K562 (cell line): Measurements from ENCODE around the gene PSG7. TPM values are rescaled to one million over a fixed set of nuclear protein-coding genes. Genes with fewer than 3 reads are reported as not detected.

ENCODE experiments used
- ATAC-seq: fragments of 200-7000 bp; cut with Tn5 transposase; 3 replicates; pipeline ENCODE4 v1.9.1; 2020; ENCODE audit warnings: moderate library complexity
- BruUV-seq: library from RNA; stranded (reverse); fragments of 400-500 nt; replicated peaks from 2 replicates; lab custom pipeline; 2021; lab: Mats Ljungman, UMichigan
- CTCF ChIA-PET: fragments of 300-600 bp; formaldehyde crosslinking; extraction: SDS; loops from one replicate; lab custom pipeline; 2021; ENCODE audit warnings: low intra/inter-chr PET ratio; lab: Yijun Ruan, JAX
- POLR2A ChIA-PET: fragments of 300-600, 350-650 bp; sonication (Branson Sonifier 250); formaldehyde crosslinking; extraction: SDS; loops from one replicate; lab custom pipeline; 2021; ENCODE audit warnings: antibody characterized with exemption, inconsistent platforms; lab: Yijun Ruan, JAX
- DNase-seq, 4 experiments: peaks; one replicate each; pipeline versions ENCODE4 v3.0.0 to v3.0.0-alpha.2; 2011 to 2018; ENCODE audit warnings: low spot score in 3 of 4, mixed read lengths in 3 of 4; ENCODE audit errors: extremely low read depth in 1 of 4
- FAIRE-seq: peaks from 2 replicates; lab custom pipeline; 2011; peaks lifted over from hg19 to GRCh38; lab: Jason Lieb, UNC
- H2AFZ ChIP-seq: 2 replicates; pipeline ENCODE4 v1.6.0; 2011; ENCODE audit warnings: low read depth, low read length, control low read depth, inconsistent platforms
- H3K27ac ChIP-seq: fragments of 200-600 bp; 3 replicates; pipeline ENCODE4 v1.8.0; 2011; ENCODE audit warnings: low read depth, mild to moderate bottlenecking, control low read depth, inconsistent platforms, low read length, moderate library complexity, mixed read lengths; ENCODE audit errors: extremely low read depth
- H3K27me3 ChIP-seq, 2 experiments: fragments of 300-600 bp in 1 of 2; 2 replicates in 1 of 2; 3 replicates in 1 of 2; pipeline versions ENCODE4 v1.6.0 to v1.8.0; 2011; ENCODE audit warnings: inconsistent platforms in 2 of 2, low read length in 2 of 2, mild to moderate bottlenecking in 1 of 2, mixed read lengths in 1 of 2, moderate library complexity in 1 of 2; ENCODE audit not compliant: control insufficient read depth in 2 of 2, insufficient read depth in 2 of 2
- H3K36me3 ChIP-seq: fragments of 300-600 bp; 3 replicates; pipeline ENCODE4 v1.8.0; 2011; ENCODE audit warnings: mild to moderate bottlenecking, low read length, inconsistent platforms; ENCODE audit not compliant: control insufficient read depth, insufficient read depth
- H3K4me1 ChIP-seq, 2 experiments: fragments of 200-600 bp in 1 of 2; replicated peaks in 1 of 2; 2 replicates in 1 of 2; 3 replicates in 1 of 2; pipeline versions ENCODE4 v1.5.1 to v1.8.0; 2011; ENCODE audit warnings: inconsistent platforms in 2 of 2, low read length in 2 of 2, mild to moderate bottlenecking in 1 of 2, mixed read lengths in 1 of 2, moderate library complexity in 1 of 2; ENCODE audit not compliant: control insufficient read depth in 2 of 2, insufficient read depth in 2 of 2
- H3K4me2 ChIP-seq: 2 replicates; pipeline ENCODE4 v1.6.1; 2011; ENCODE audit warnings: low read length, control low read depth, inconsistent platforms, mixed read lengths; ENCODE audit not compliant: insufficient read depth
- H3K4me3 ChIP-seq: fragments of 200-600 bp; sonication (generic), shearing (Covaris generic); 2 replicates; pipeline ENCODE4 v1.5.1; 2016; ENCODE audit warnings: control low read depth, inconsistent platforms
- H3K79me2 ChIP-seq: fragments of 200-600 bp; 3 replicates; pipeline ENCODE4 v1.8.0; 2011; ENCODE audit warnings: low read length, inconsistent platforms; ENCODE audit not compliant: control insufficient read depth, insufficient read depth
- H3K9ac ChIP-seq, 2 experiments: 2 replicates each; pipeline versions ENCODE4 v1.6.0 to v1.6.1; 2011; ENCODE audit warnings: low read depth in 2 of 2, low read length in 2 of 2, control low read depth in 1 of 2, inconsistent platforms in 1 of 2, mild to moderate bottlenecking in 1 of 2, mixed read lengths in 1 of 2; ENCODE audit not compliant: insufficient read depth in 1 of 2
- H3K9me1 ChIP-seq: one replicate; pipeline ENCODE4 v1.6.0; 2011; ENCODE audit warnings: inconsistent platforms, mild to moderate bottlenecking, low read length, moderate library complexity; ENCODE audit not compliant: control insufficient read depth, insufficient read depth
- H3K9me3 ChIP-seq: replicated peaks from 2 replicates; pipeline ENCODE4 v1.5.1; 2011; ENCODE audit warnings: low read depth, low read length, inconsistent platforms; ENCODE audit not compliant: control insufficient read depth, insufficient read depth
- H4K20me1 ChIP-seq: replicated peaks from 2 replicates; pipeline ENCODE4 v1.6.1; 2011; ENCODE audit warnings: low read length, inconsistent platforms, mixed read lengths; ENCODE audit not compliant: control insufficient read depth, insufficient read depth
- ASH1L ChIP-seq: fragments of 450-650 bp; IDR thresholded peaks from 2 replicates; pipeline ENCODE4 v1.6.1; 2018; ENCODE audit warnings: borderline replicate concordance, mild to moderate bottlenecking, low read depth; ENCODE audit not compliant: partially characterized antibody
- CAMTA2 ChIP-seq: fragments of 250-450 bp; sonication (Bioruptor Pico); conservative IDR thresholded peaks from 2 replicates; pipeline ENCODE4 v1.5.1; 2022
- ELK3 ChIP-seq: fragments of 450-650 bp; formaldehyde crosslinking; IDR thresholded peaks from 2 replicates; pipeline ENCODE4 v1.4.0; 2020; ENCODE audit warnings: mild to moderate bottlenecking
- ETV5 ChIP-seq: sonication (generic); formaldehyde crosslinking; IDR thresholded peaks from 2 replicates; pipeline ENCODE4 v1.4.0; 2020; ENCODE audit warnings: low read depth, mild to moderate bottlenecking, missing genetic modification reagents
- GMEB1 ChIP-seq: fragments of 250-450 bp; sonication (Bioruptor Pico); IDR thresholded peaks from 2 replicates; pipeline ENCODE4 v1.4.0; 2020; ENCODE audit warnings: mild to moderate bottlenecking
- MEF2D ChIP-seq: conservative IDR thresholded peaks from 2 replicates; pipeline ENCODE4 v1.6.1; 2016; ENCODE audit warnings: low read depth, missing genetic modification characterization, missing compliant biosample characterization
- MNT ChIP-seq, 2 experiments: fragments of 450-650 bp; conservative IDR thresholded peaks; 2 replicates each; pipeline ENCODE4 v1.6.1; 2017; ENCODE audit warnings: mild to moderate bottlenecking in 2 of 2, moderate library complexity in 2 of 2
- NR3C1 ChIP-seq: sonication (generic); formaldehyde crosslinking; IDR thresholded peaks from 2 replicates; pipeline ENCODE4 v1.8.1; 2022; ENCODE audit warnings: missing genetic modification reagents
- NRF1 ChIP-seq, 2 experiments: fragments of 450-650 bp; IDR thresholded peaks in 1 of 2; conservative IDR thresholded peaks in 1 of 2; 2 replicates each; pipeline ENCODE4 v1.6.1; 2014; ENCODE audit warnings: mild to moderate bottlenecking in 2 of 2
- POLR2H ChIP-seq: IDR thresholded peaks from 2 replicates; pipeline ENCODE4 v1.6.1; 2016; ENCODE audit warnings: missing genetic modification characterization, low read depth, mild to moderate bottlenecking, control low read depth, missing compliant biosample characterization, moderate library complexity
- PPARD ChIP-seq: fragments of 250-450 bp; sonication (Bioruptor Pico); IDR thresholded peaks from 2 replicates; pipeline ENCODE4 v1.8.0; 2022; ENCODE audit warnings: inconsistent platforms, mild to moderate bottlenecking, moderate library complexity
- SIRT6 ChIP-seq: IDR thresholded peaks from one replicate; pipeline ENCODE4 v1.6.1; 2012; ENCODE audit warnings: low read depth, mild to moderate bottlenecking, control low read depth, inconsistent platforms, low read length, moderate library complexity
- SMARCC2 ChIP-seq: fragments of 450-650 bp; IDR thresholded peaks from 2 replicates; pipeline ENCODE4 v1.6.1; 2017; ENCODE audit warnings: antibody characterized with exemption, moderate library complexity, mild to moderate bottlenecking, low read depth
- ZFP1 ChIP-seq: fragments of 450-650 bp; formaldehyde crosslinking; IDR thresholded peaks from 2 replicates; pipeline ENCODE4 v1.4.0; 2020; ENCODE audit warnings: mild to moderate bottlenecking, mixed read lengths
- ZKSCAN1 ChIP-seq: fragments of 150-350 bp; IDR thresholded peaks from 2 replicates; pipeline ENCODE4 v1.6.1; 2016; ENCODE audit warnings: low read depth, low read length
- ZNF280B ChIP-seq: fragments of 250-450 bp; sonication (Bioruptor Pico); IDR thresholded peaks from 2 replicates; pipeline ENCODE4 v1.5.1; 2021; ENCODE audit warnings: mild to moderate bottlenecking
- ZNF354B ChIP-seq: fragments of 250-450 bp; sonication (Bioruptor Pico); IDR thresholded peaks from 2 replicates; pipeline ENCODE4 v1.4.0; 2020
- WGBS: fragments of 100-300 bp; shearing (Covaris generic); methylation state at CpG from one replicate; pipeline ENCODE4 v1.1.6; 2016; ENCODE audit warnings: low coverage, mixed read lengths; ENCODE audit not compliant: insufficient coverage; ENCODE audit errors: missing lambda C conversion rate; 5-methylcytosine and 5-hydroxymethylcytosine counted together
- in situ Hi-C: fragments of 300-500 bp; cut with MboI; formaldehyde crosslinking; loops from 4 replicates; pipeline ENCODE4 v1.15.0; 2018; ENCODE audit warnings: inconsistent platforms, mixed read lengths
- intact Hi-C: fragments of 100-400 bp; cut with micrococcal nuclease; formaldehyde crosslinking; loops from 2 replicates; pipeline ENCODE4 v1.14.2; 2022
- polyA plus RNA-seq, 8 experiments: library from polyadenylated mRNA; depleted of rRNA in 4 of 8; stranded (reverse) in 5 of 8; unstranded in 3 of 8; fragments of >200 nt; fragmentation: Nextera tagmentation in 2 of 8; fragmentation: Illumina TruSeq in 1 of 8; extraction: Ambion mirVana in 2 of 8; extraction: Trizol in 1 of 8; gene quantifications; 2 replicates each; pipeline versions ENCODE4 v1.2.1 to v1.2.3, GENCODE V29; 2011 to 2014; ENCODE audit warnings: inconsistent platforms in 1 of 8, missing spikeins in 1 of 8
- total RNA-seq, 7 experiments: library from RNA; depleted of rRNA in 6 of 7; stranded (reverse); fragments of >200 nt in 6 of 7; fragmentation: Illumina TruSeq in 2 of 7; extraction: Trizol in 2 of 7; gene quantifications; 2 replicates each; pipeline versions ENCODE4 v1.2.1 to v1.2.3, GENCODE V29; 2011 to 2021; ENCODE audit warnings: low replicate concordance in 1 of 7

PSG7 gene
- total and polyA plus RNA-seq, 9 of the 15 experiments (the other 6 are each of a cell fraction or from before 2014, with no cell fraction given) = not detected

- TF ChIP-seq SMARCC2 = no peak
- no peak for TF ChIP-seq ETV5 (CRISPR knock-in tag)
Observed at GRCh38 chr19:42928896-42929295, 8.1 kb downstream of the PSG7 start (continued).

- Histone ChIP-seq H3K9me1 (no peaks in the 10 kb centered on the region), H3K36me3 (no peaks in the 10 kb centered on the region), H3K9ac (no peak overlapping the region), H3K27ac (no peak overlapping the region), H3K79me2 (no peaks in the 10 kb centered on the region), H3K4me3 (no peak overlapping the region), H2AFZ (no peak overlapping the region), H3K4me1 (no peaks in the 10 kb centered on the region), H4K20me1 (no peaks in the 10 kb centered on the region), H3K9me3 (no peaks in the 10 kb centered on the region)
- 0% methylated on average over 2 of the region's 2 CpGs for whole genome bisulfite sequencing
- no peak for ATAC-seq
- CTCF ChIA-PET = no interaction called here
- POLR2A ChIA-PET = interaction anchor here (0.7 kb wide), 1 partner anchor 17 kb away, joined by 3 read pairs; no protein-coding TSS in a partner anchor
- BruUV-seq = no TSS peak
- no peak for DNase-seq
- TF ChIP-seq ZKSCAN1 (no peak), ZNF354B (CRISPR knock-in tag) (no peak), POLR2H (no peak), PPARD (CRISPR knock-in tag) (no peak), ASH1L (no peak), MNT (conservative IDR thresholded peaks at IDR 0.05) (no peak), SIRT6 (no peak), GMEB1 (CRISPR knock-in tag) (no peak), ELK3 (CRISPR knock-in tag) (no peak), NRF1 (conservative IDR thresholded peaks at IDR 0.05 in 1 of 2, IDR thresholded peaks at IDR 0.05 in 1 of 2) (no peak), ZNF280B (CRISPR knock-in tag) (no peak), ZFP1 (CRISPR knock-in tag) (no peak), MEF2D (tag) (no peak), CAMTA2 (CRISPR knock-in tag) (no peak), NR3C1 (CRISPR knock-in tag) (no peak)
- TF ChIP-seq, all 486 proteins: peak for 0
- no peak for FAIRE-seq
- intact Hi-C loops = no loop called here
- Histone ChIP-seq H3K4me2 (no peak overlapping the region), H3K27me3 (no peaks in the 10 kb centered on the region)
- in situ Hi-C loops = no loop called here
Observed at GRCh38 chr19:42926781-42927180, 10.2 kb downstream of the PSG7 start.
